ENCODE measurements around the gene PIK3R4.

The PIK3R4 gene

DNA sequence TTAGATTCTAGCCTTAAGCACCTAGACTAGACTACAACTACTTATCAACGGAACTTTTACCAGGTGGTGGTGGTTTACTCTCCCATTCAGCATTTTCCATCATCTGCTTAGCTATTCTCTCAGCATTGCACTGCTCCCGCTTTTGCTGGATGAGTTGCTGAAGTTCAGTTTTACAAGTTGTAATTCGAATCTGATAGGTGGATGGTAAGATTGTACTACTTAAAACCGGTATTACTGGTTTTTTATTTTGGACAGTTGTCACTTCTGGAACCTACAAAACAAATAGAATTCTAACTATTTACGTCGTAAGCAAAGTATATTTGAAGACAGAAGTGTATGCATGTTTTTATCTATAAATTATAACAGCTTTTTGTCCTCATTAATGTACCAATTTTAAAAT, 41.1 kb downstream of the PIK3R4 start:
- Histone ChIP-seq H3K9me3 (ENCODE audit: control insufficient read depth, low read length) (no peaks in the 10 kb centered on the region), H3K9ac (ENCODE audit: low read length) (no peak overlapping the region), H3K4me1 (ENCODE audit: control insufficient read depth, insufficient read depth, low read length) (no peaks in the 10 kb centered on the region), H3K27me3 (ENCODE audit: control insufficient read depth, insufficient read depth, low read length) (no peaks in the 10 kb centered on the region), H3K36me3 (ENCODE audit: control insufficient read depth, insufficient read depth, low read length) (no peaks in the 10 kb centered on the region), H3K4me3 (ENCODE audit: low read length) (no peak overlapping the region)

DNA sequence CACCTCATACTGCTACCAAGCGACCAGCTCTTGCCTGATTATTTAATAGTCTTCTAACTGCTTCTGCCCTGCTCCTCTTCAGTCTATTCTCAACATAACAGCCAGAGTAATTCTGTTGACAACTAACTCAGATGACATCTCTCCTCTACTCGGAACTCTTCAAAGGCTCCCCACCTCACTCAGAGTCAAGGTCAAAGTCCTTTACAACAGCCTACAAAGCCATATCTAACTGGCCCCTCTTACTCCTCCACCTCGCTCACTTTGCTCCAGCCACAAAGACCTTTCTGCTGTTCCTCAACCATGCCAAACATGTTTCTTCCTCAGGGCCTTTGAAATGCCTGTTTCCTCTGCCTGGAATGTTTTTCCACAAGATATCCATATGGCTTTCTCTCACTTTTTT, 43.6 kb downstream of the PIK3R4 start:
- Histone ChIP-seq H3K4me3 (ENCODE audit: low read length) (no peak overlapping the region), H3K36me3 (ENCODE audit: control insufficient read depth, insufficient read depth, low read length) (no peaks in the 10 kb centered on the region), H3K4me1 (ENCODE audit: control insufficient read depth, insufficient read depth, low read length) (no peaks in the 10 kb centered on the region), H3K27me3 (ENCODE audit: control insufficient read depth, insufficient read depth, low read length) (no peaks in the 10 kb centered on the region), H3K9ac (ENCODE audit: low read length) (no peak overlapping the region), H3K9me3 (ENCODE audit: control insufficient read depth, low read length) (no peaks in the 10 kb centered on the region)

DNA sequence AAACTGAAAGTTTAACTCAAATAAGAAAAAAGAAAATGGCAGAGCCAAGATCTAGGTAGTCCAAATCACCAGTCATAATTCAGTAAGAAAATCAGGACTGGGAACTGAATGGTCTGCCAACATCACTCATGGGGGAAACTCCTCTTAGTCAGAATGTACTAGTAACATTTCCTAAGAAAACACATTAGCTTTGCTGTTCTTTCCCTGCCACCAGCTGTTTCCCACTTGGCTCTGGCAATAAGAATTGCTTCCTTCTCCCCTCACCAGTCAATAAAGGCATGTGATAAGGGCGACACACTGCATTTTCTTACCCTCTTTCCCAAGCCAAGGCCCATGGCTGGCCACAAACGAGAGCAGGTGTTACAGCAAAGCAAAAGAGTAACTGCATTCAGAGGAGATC, 46.1 kb downstream of the PIK3R4 start:
- Histone ChIP-seq H3K9me3 (ENCODE audit: control insufficient read depth, low read length) (no peaks in the 10 kb centered on the region), H3K4me3 (ENCODE audit: low read length) (no peak overlapping the region), H3K4me1 (ENCODE audit: control insufficient read depth, insufficient read depth, low read length) (no peaks in the 10 kb centered on the region), H3K27me3 (ENCODE audit: control insufficient read depth, insufficient read depth, low read length) (no peaks in the 10 kb centered on the region), H3K36me3 (ENCODE audit: control insufficient read depth, insufficient read depth, low read length) (no peaks in the 10 kb centered on the region), H3K9ac (ENCODE audit: low read length) (no peak overlapping the region)

DNA sequence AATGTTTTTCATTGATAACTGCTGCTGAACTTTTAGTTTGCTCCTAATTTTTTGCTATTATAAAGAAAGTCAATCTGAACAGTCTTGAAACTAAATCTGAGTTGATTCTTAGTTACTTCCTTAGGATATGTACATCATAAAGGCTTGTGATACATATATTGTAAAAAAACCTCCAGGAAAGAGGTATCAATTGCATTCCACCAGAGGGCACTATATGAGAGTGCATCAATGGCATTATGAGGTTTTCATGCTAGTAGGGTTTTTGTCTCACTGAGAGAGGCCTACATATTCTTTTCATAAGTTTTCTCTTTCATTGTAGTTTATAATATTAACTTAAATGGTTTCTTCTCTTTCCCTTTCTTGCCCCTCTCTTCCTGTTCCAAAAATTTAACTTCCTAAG, 46.9 kb downstream of the PIK3R4 start:
- Histone ChIP-seq H3K4me3 (ENCODE audit: low read length) (no peak overlapping the region), H3K36me3 (ENCODE audit: control insufficient read depth, insufficient read depth, low read length) (no peaks in the 10 kb centered on the region), H3K4me1 (ENCODE audit: control insufficient read depth, insufficient read depth, low read length) (no peaks in the 10 kb centered on the region), H3K9me3 (ENCODE audit: control insufficient read depth, low read length) (no peaks in the 10 kb centered on the region), H3K27me3 (ENCODE audit: control insufficient read depth, insufficient read depth, low read length) (no peaks in the 10 kb centered on the region), H3K9ac (ENCODE audit: low read length) (no peak overlapping the region)

DNA sequence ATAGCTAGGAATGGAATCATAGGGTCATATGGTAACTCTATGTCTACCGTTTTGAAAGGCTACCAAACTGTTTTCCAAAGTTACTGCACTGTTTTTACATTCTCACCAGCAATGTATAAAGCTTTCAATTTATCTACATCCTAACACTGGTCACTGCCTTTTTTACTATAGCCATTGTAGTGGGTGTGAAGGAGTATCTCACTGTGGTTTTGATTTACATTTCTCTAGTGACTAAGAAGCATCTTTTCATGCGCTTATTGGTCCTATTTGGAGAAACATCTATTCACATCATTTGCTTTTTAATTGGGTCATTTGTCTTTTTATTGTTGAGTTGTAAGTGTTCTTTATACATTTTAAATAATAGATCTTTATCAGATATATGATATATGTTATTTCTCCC, 53.3 kb downstream of the PIK3R4 start:
- Histone ChIP-seq H3K4me1 (ENCODE audit: control insufficient read depth, insufficient read depth, low read length) (no peaks in the 10 kb centered on the region), H3K27me3 (ENCODE audit: control insufficient read depth, insufficient read depth, low read length) (no peaks in the 10 kb centered on the region), H3K36me3 (ENCODE audit: control insufficient read depth, insufficient read depth, low read length) (no peaks in the 10 kb centered on the region), H3K9ac (ENCODE audit: low read length) (no peak overlapping the region), H3K4me3 (ENCODE audit: low read length) (no peak overlapping the region), H3K9me3 (ENCODE audit: control insufficient read depth, low read length) (no peaks in the 10 kb centered on the region)

DNA sequence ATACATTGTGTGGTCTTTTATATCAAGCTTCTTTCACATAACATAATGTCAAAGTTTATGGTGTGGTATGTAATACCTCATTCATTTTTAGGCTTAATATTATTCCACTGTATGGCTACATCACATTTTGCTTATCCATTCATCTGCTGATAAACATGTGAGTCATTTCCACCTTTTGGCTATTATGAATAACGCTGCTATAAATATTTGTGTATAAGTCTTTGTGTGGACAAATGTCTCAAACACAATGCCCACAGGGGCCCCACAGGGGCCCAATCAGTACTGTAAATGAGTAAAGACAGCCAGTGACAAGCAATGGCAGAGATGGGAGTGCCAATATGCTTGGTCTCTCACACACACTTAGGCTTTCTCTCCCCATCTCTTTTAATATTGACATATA, 54.2 kb downstream of the PIK3R4 start:
- no peaks in the 10 kb centered on the region for H3K9me3 ChIP-seq (ENCODE audit: control insufficient read depth, low read length)

DNA sequence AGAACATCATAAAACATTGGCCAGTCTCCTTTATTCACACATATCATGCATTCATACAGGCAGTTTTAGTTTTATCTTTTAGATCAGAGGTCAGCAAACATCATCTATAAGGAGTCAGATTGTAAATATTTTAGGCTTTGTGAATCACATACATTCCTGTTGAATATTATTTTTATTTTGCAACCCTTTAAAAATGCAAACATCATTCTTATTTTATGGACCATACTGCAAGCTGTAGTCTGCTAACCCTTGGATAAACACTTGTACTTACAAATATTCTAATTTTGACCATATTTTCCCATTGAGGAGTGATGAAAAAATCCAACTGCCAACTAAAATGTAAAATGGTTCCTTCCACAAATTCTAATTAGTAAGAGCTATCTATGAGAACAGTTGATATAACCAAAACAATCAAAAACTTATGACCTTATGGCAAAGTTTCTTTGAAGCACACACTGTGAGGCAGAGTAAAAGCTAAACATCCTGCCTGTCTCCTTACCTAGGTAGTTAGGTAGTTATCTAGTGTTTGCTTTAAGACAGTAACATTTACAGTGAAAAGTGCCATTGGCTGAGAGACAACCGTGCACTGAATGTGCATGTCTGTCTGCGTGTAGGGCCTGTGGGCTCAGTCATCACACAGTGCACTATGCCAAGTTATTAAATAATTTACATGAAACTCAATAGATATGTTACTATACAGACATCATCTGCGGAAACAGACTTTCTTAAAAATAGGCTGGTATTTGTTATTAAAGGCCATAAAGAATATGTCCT, 57.7 kb downstream of the PIK3R4 start:
- no peaks in the 10 kb centered on the region for H3K9me3 ChIP-seq (ENCODE audit: control insufficient read depth, low read length)
- H3K27me3 ChIP-seq (ENCODE audit: control insufficient read depth, insufficient read depth, low read length) = no peaks in the 10 kb centered on the region
- no peaks in the 10 kb centered on the region for H3K4me1 ChIP-seq (ENCODE audit: control insufficient read depth, insufficient read depth, low read length)
- no peak overlapping the region for H3K4me3 ChIP-seq (ENCODE audit: low read length)
- H3K36me3 ChIP-seq (ENCODE audit: control insufficient read depth, insufficient read depth, low read length) = peaks cover 4% of the 10 kb centered on the region
- no peak overlapping the region for H3K9ac ChIP-seq (ENCODE audit: low read length)

More for the DNA sequence above, 54.2 kb downstream of the PIK3R4 start:
- no peaks in the 10 kb centered on the region for H3K4me1 ChIP-seq (ENCODE audit: control insufficient read depth, insufficient read depth, low read length)
- H3K4me3 ChIP-seq (ENCODE audit: low read length) = no peak overlapping the region
- H3K27me3 ChIP-seq (ENCODE audit: control insufficient read depth, insufficient read depth, low read length) = no peaks in the 10 kb centered on the region
- no peaks in the 10 kb centered on the region for H3K36me3 ChIP-seq (ENCODE audit: control insufficient read depth, insufficient read depth, low read length)
- no peak overlapping the region for H3K9ac ChIP-seq (ENCODE audit: low read length)

DNA sequence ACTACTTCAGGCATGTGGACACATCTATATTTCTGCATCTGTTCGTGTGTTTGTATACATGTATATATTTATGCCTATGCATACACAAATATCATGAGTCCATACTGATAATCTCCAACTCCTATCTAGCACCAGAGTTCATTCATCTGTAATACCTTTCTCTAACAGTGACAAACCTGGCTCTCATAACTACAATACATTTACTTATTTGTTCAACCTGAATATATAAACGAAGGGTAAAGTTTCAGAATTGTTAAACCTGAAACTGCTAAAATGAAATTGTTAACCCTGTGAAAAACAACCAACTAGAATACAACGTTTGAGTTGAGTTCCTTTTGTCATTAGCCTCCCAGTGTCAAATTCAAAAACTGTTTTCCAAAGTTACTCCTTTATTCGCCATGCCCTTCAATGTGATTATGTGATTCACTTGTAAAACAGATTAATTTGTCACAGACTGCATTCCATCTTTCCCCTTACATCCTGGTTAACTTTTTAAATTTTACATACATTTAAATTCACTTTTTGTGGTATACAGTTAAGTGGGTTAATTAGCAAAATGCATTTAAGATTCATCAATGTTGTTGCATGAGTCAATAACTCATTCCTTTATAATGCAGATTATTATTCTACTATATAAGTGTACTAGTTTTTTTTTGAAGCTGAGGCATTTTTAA, 58.5 kb downstream of the PIK3R4 start:
- Histone ChIP-seq H3K4me1 (ENCODE audit: control insufficient read depth, insufficient read depth, low read length) (no peaks in the 10 kb centered on the region), H3K36me3 (ENCODE audit: control insufficient read depth, insufficient read depth, low read length) (peaks cover 4% of the 10 kb centered on the region), H3K9ac (ENCODE audit: low read length) (no peak overlapping the region), H3K27me3 (ENCODE audit: control insufficient read depth, insufficient read depth, low read length) (no peaks in the 10 kb centered on the region), H3K4me3 (ENCODE audit: low read length) (no peak overlapping the region), H3K9me3 (ENCODE audit: control insufficient read depth, low read length) (no peaks in the 10 kb centered on the region)

DNA sequence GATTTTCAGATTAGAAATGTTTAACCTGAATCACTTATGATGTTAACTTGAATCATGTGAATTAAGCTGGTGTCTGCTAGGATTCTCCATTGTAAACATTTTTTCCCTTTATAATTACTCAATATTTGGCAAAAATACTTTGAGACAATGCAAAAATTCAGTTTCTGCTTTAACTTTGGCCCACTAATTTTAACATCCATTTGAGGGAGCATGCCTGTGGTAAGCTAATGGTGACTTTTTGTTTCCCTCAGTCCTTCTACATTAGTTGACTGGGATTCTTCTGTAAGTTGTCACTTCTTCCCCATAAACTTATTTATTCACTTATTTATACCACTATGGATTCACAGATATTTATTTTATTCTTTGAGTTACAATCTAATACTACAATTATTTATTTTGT, 59.3 kb downstream of the PIK3R4 start:
- no peak overlapping the region for H3K9ac ChIP-seq (ENCODE audit: low read length)
- H3K9me3 ChIP-seq (ENCODE audit: control insufficient read depth, low read length) = no peaks in the 10 kb centered on the region
- H3K27me3 ChIP-seq (ENCODE audit: control insufficient read depth, insufficient read depth, low read length) = no peaks in the 10 kb centered on the region
- H3K36me3 ChIP-seq (ENCODE audit: control insufficient read depth, insufficient read depth, low read length) = peaks cover 4% of the 10 kb centered on the region
- no peaks in the 10 kb centered on the region for H3K4me1 ChIP-seq (ENCODE audit: control insufficient read depth, insufficient read depth, low read length)
- H3K4me3 ChIP-seq (ENCODE audit: low read length) = no peak overlapping the region

DNA sequence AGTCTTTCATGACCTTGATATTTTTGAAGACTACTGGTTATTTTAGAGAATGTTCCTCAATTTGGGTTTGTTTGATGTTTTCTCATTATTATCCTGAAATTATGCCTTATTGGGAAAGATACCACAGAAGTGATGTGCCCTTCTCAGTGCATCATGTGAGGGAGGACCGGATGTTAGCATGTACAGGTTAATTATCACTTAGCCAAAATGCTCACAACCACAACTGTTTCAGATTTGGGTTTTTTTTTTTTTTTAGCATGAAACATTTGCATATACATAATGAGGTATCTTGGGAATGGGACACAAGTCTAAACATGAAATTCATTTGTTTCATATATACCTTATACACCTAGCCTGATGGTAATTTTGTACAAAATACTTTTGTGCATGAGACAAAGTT, 59.8 kb downstream of the PIK3R4 start:
- Histone ChIP-seq H3K27me3 (ENCODE audit: control insufficient read depth, insufficient read depth, low read length) (no peaks in the 10 kb centered on the region), H3K9ac (ENCODE audit: low read length) (no peak overlapping the region), H3K36me3 (ENCODE audit: control insufficient read depth, insufficient read depth, low read length) (peaks cover 4% of the 10 kb centered on the region), H3K4me3 (ENCODE audit: low read length) (no peak overlapping the region), H3K9me3 (ENCODE audit: control insufficient read depth, low read length) (no peaks in the 10 kb centered on the region), H3K4me1 (ENCODE audit: control insufficient read depth, insufficient read depth, low read length) (no peaks in the 10 kb centered on the region)

DNA sequence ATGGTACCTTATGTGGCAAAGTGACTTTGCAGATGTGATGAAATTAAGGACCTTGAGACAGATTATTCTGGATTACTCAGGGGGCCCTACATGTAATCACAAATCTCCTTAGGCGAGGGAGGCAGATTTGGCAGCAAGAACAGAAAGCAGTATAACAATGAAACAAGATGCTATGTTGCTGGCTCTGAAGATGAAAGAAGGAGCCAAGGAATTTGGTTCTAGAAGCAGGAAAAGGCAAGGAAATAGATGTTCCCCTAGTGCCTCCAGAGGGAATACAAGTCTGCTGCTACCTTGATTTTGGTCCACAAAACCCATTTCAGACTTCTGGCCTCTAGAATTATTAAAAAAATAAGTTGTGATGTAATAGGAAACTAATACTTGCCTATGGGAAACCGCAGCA, 64.5 kb downstream of the PIK3R4 start:
- Histone ChIP-seq H3K9me3 (ENCODE audit: control insufficient read depth, low read length) (no peaks in the 10 kb centered on the region), H3K27me3 (ENCODE audit: control insufficient read depth, insufficient read depth, low read length) (no peaks in the 10 kb centered on the region), H3K36me3 (ENCODE audit: control insufficient read depth, insufficient read depth, low read length) (peaks cover 4% of the 10 kb centered on the region), H3K9ac (ENCODE audit: low read length) (no peak overlapping the region), H3K4me1 (ENCODE audit: control insufficient read depth, insufficient read depth, low read length) (no peaks in the 10 kb centered on the region), H3K4me3 (ENCODE audit: low read length) (no peak overlapping the region)

DNA sequence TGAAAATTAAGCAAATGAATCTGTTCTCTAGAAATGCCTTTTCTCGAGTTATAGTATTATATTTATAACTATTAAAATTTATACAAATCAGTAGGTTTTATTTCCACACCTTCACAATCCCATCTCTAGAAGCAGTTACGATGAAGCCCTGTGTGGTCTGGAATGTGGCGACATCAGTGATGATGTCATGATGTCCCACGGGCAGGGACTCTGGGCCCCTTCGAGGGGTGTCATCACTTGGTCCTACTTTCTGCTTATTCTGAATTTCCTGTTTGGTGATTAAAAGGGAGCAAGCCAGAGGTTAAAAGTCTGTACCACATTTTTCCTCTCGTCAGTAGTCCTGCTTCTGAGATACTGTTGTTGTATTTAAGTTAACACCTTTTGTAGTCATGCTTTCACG, 67.4 kb downstream of the PIK3R4 start:
- Histone ChIP-seq H3K9ac (ENCODE audit: low read length) (no peak overlapping the region), H3K27me3 (ENCODE audit: control insufficient read depth, insufficient read depth, low read length) (no peaks in the 10 kb centered on the region), H3K9me3 (ENCODE audit: control insufficient read depth, low read length) (no peaks in the 10 kb centered on the region), H3K4me3 (ENCODE audit: low read length) (no peak overlapping the region), H3K36me3 (ENCODE audit: control insufficient read depth, insufficient read depth, low read length) (no peaks in the 10 kb centered on the region), H3K4me1 (ENCODE audit: control insufficient read depth, insufficient read depth, low read length) (no peaks in the 10 kb centered on the region)
